Skeletal muscle tissue (tissue), 4 donors: ENCODE measurements around the gene DCUN1D4. TPM values are rescaled to one million over a fixed set of nuclear protein-coding genes. Genes with fewer than 3 reads are reported as not detected.
A peak's percentile ranks its signal among the peaks of the same experiment; 100 is the strongest.

Experiments
- H3K27ac ChIP-seq: one replicate; pipeline ENCODE4 v1.7.0; 2013; ENCODE audit warnings: mild to moderate bottlenecking, low read depth, low read length, inconsistent platforms
- H3K27me3 ChIP-seq, 3 donors: one replicate each; pipeline ENCODE4 v1.7.0; 2013; ENCODE audit warnings: low read length in 3 of 3; ENCODE audit not compliant: control insufficient read depth in 3 of 3, insufficient read depth in 3 of 3
- H3K36me3 ChIP-seq, 3 donors: one replicate each; pipeline ENCODE4 v1.7.0; 2013; ENCODE audit warnings: low read length in 3 of 3; ENCODE audit not compliant: control insufficient read depth in 3 of 3, insufficient read depth in 3 of 3
- H3K4me1 ChIP-seq, 3 donors: one replicate each; pipeline ENCODE4 v1.7.0; 2013; ENCODE audit warnings: low read length in 3 of 3, mild to moderate bottlenecking in 3 of 3; ENCODE audit not compliant: control insufficient read depth in 3 of 3, insufficient read depth in 3 of 3
- H3K4me3 ChIP-seq, 3 donors: one replicate each; pipeline ENCODE4 v1.7.0; 2013; ENCODE audit warnings: low read length in 3 of 3
- H3K9ac ChIP-seq, 3 donors: one replicate each; pipeline ENCODE4 v1.7.0; 2013; ENCODE audit warnings: low read length in 3 of 3, mild to moderate bottlenecking in 3 of 3, moderate library complexity in 2 of 3, low read depth in 1 of 3
- H3K9me3 ChIP-seq, 3 donors: one replicate each; pipeline ENCODE4 v1.7.0; 2013; ENCODE audit warnings: low read length in 3 of 3; ENCODE audit not compliant: control insufficient read depth in 3 of 3
- total RNA-seq: library from RNA; depleted of rRNA; stranded (reverse); fragments of >200 nt; gene quantifications from one replicate; pipeline ENCODE4 v1.2.3, GENCODE V29; 2014
- donor health status: Osteomylitis.

DCUN1D4 gene
- 28.2 TPM for total RNA-seq

- H3K4me1 ChIP-seq: peaks cover 7 to 11% (median 8%) of the 10 kb centered on the region in 3 donors
- H3K9ac ChIP-seq: peak within 1 kb of the TSS; percentile 87 to 88 (median 88)
- peak within 1 kb of the TSS; percentile 94 for H3K27ac ChIP-seq
- no peaks in the 10 kb centered on the region for H3K36me3 ChIP-seq
- H3K9me3 ChIP-seq: no peaks in the 10 kb centered on the region
- no peaks in the 10 kb centered on the region for H3K27me3 ChIP-seq
- peak within 1 kb of the TSS; percentile 86 to 94 (median 87) for H3K4me3 ChIP-seq
These were observed at the start of gene DCUN1D4 for GRCh38 chr4:51842554-51843308. Gene DCUN1D4, plus strand, starts transcription at chr4:51843153. Its CDS starts 90 bp downstream, at chr4:51843243.

- peaks cover 0 to 6% (median 3%) of the 10 kb centered on the region in 3 donors for H3K9me3 ChIP-seq
These were observed 22.3 kb upstream of the DCUN1D4 start for GRCh38 chr4:51820443-51821234.

GRCh38 chr4:51825341-51825740 lies 17.6 kb upstream of the DCUN1D4 start:
- Histone ChIP-seq H3K9ac (no peak overlapping the region), H3K4me1 (no peaks in the 10 kb centered on the region), H3K36me3 (no peaks in the 10 kb centered on the region), H3K9me3 (peaks cover 0 to 6% (median 0%) of the 10 kb centered on the region in 3 donors), H3K27ac (no peak overlapping the region), H3K4me3 (no peak overlapping the region), H3K27me3 (no peaks in the 10 kb centered on the region)

More at GRCh38 chr4:51820443-51821234, 22.3 kb upstream of the DCUN1D4 start:
- Histone ChIP-seq H3K4me3 (no peak overlapping the region), H3K9ac (no peak overlapping the region), H3K27me3 (no peaks in the 10 kb centered on the region), H3K4me1 (no peaks in the 10 kb centered on the region), H3K36me3 (no peaks in the 10 kb centered on the region), H3K27ac (no peak overlapping the region)

- no peak overlapping the region for H3K9ac ChIP-seq
- no peak overlapping the region for H3K4me3 ChIP-seq
- no peaks in the 10 kb centered on the region for H3K27me3 ChIP-seq
- no peak overlapping the region for H3K27ac ChIP-seq
- no peaks in the 10 kb centered on the region for H3K9me3 ChIP-seq
- H3K4me1 ChIP-seq: no peaks in the 10 kb centered on the region
- no peaks in the 10 kb centered on the region for H3K36me3 ChIP-seq
These were observed 12.7 kb upstream of the DCUN1D4 start for GRCh38 chr4:51830156-51830720.

- no peaks in the 10 kb centered on the region for H3K9me3 ChIP-seq
- no peaks in the 10 kb centered on the region for H3K27me3 ChIP-seq
- H3K27ac ChIP-seq: no peak overlapping the region
- no peaks in the 10 kb centered on the region for H3K36me3 ChIP-seq
- H3K9ac ChIP-seq: no peak overlapping the region
- H3K4me1 ChIP-seq: no peaks in the 10 kb centered on the region
- no peak overlapping the region for H3K4me3 ChIP-seq
These were observed 11.8 kb upstream of the DCUN1D4 start for GRCh38 chr4:51831133-51831532.

GRCh38 chr4:51833236-51833635 lies 9.7 kb upstream of the DCUN1D4 start:
- no peaks in the 10 kb centered on the region for H3K27me3 ChIP-seq
- no peaks in the 10 kb centered on the region for H3K9me3 ChIP-seq
- H3K36me3 ChIP-seq: no peaks in the 10 kb centered on the region
- H3K27ac ChIP-seq: no peak overlapping the region
- H3K9ac ChIP-seq: no peak overlapping the region
- no peak overlapping the region for H3K4me3 ChIP-seq
- H3K4me1 ChIP-seq: no peaks in the 10 kb centered on the region

GRCh38 chr4:51835079-51835478 lies 7.9 kb upstream of the DCUN1D4 start:
- Histone ChIP-seq H3K9ac (no peak overlapping the region), H3K27me3 (no peaks in the 10 kb centered on the region), H3K4me1 (no peaks in the 10 kb centered on the region), H3K4me3 (no peak overlapping the region), H3K36me3 (no peaks in the 10 kb centered on the region), H3K9me3 (no peaks in the 10 kb centered on the region), H3K27ac (no peak overlapping the region)

GRCh38 chr4:51835855-51836254 lies 7.1 kb upstream of the DCUN1D4 start:
- H3K27me3 ChIP-seq: no peaks in the 10 kb centered on the region
- H3K36me3 ChIP-seq: no peaks in the 10 kb centered on the region
- no peak overlapping the region for H3K27ac ChIP-seq
- no peak overlapping the region for H3K9ac ChIP-seq
- no peaks in the 10 kb centered on the region for H3K9me3 ChIP-seq
- H3K4me3 ChIP-seq: no peak overlapping the region
- H3K4me1 ChIP-seq: no peaks in the 10 kb centered on the region

- no peak overlapping the region for H3K9ac ChIP-seq
- H3K4me1 ChIP-seq: no peaks in the 10 kb centered on the region
- no peak overlapping the region for H3K4me3 ChIP-seq
- no peaks in the 10 kb centered on the region for H3K36me3 ChIP-seq
- H3K27ac ChIP-seq: no peak overlapping the region
- no peaks in the 10 kb centered on the region for H3K27me3 ChIP-seq
- no peaks in the 10 kb centered on the region for H3K9me3 ChIP-seq
These were observed 6.4 kb upstream of the DCUN1D4 start for GRCh38 chr4:51836549-51836948.

- Histone ChIP-seq H3K4me3 (no peak overlapping the region), H3K36me3 (no peaks in the 10 kb centered on the region), H3K27me3 (no peaks in the 10 kb centered on the region), H3K4me1 (peaks cover 7 to 11% (median 8%) of the 10 kb centered on the region in 3 donors), H3K9me3 (no peaks in the 10 kb centered on the region), H3K27ac (no peak overlapping the region), H3K9ac (no peak overlapping the region)
These were observed 2.2 kb upstream of the DCUN1D4 start for GRCh38 chr4:51840781-51841180.
